ENCODE data around the gene RASGRP4.
"Not testable (repeated sequence)": the region's sequence is repeated elsewhere in the genome, so short reads cannot be mapped to it uniquely, and the experiment has no call there.

RASGRP4 gene, protein sequence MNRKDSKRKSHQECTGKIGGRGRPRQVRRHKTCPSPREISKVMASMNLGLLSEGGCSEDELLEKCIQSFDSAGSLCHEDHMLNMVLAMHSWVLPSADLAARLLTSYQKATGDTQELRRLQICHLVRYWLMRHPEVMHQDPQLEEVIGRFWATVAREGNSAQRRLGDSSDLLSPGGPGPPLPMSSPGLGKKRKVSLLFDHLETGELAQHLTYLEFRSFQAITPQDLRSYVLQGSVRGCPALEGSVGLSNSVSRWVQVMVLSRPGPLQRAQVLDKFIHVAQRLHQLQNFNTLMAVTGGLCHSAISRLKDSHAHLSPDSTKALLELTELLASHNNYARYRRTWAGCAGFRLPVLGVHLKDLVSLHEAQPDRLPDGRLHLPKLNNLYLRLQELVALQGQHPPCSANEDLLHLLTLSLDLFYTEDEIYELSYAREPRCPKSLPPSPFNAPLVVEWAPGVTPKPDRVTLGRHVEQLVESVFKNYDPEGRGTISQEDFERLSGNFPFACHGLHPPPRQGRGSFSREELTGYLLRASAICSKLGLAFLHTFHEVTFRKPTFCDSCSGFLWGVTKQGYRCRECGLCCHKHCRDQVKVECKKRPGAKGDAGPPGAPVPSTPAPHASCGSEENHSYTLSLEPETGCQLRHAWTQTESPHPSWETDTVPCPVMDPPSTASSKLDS

DNA sequence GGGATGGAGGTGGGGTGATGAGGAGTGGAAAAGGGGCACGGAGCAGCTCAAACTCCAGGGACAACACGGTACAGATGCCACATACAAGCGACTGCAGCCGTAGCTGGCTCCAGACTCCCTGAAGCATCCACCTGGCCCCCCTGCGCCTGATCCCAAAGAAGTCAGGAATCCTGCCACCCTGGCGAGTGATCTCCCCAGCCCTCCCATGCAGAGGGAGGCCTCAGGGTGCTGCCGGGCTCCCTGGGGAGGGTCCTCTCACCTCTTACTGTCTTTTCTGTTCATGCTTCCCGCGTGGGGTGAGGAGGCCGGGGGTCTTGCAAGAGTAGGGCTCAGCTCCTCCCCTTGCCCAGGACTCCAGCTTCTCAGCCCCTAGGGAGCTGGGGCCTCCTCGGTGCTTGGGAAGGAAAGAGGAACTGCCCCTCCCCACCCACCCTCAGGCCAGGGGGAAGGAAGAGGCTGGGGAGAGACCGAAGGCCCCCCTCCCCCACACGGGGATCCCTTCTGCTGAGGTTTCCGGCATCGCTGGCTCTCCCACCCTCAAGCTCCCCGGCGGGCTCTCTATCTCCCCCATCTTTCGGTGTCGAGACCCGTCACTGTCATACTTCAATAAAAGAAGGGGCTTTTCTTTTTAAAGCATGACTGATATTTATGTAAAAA, at the start of gene RASGRP4:
Gene RASGRP4 (minus strand): TSS at position 410 of the 657 bp plus-strand sequence. CDS start 128 bp downstream, at position 282.
- peak; percentile 32 for DNase-seq (ENCODE audit: low spot score)

DNA sequence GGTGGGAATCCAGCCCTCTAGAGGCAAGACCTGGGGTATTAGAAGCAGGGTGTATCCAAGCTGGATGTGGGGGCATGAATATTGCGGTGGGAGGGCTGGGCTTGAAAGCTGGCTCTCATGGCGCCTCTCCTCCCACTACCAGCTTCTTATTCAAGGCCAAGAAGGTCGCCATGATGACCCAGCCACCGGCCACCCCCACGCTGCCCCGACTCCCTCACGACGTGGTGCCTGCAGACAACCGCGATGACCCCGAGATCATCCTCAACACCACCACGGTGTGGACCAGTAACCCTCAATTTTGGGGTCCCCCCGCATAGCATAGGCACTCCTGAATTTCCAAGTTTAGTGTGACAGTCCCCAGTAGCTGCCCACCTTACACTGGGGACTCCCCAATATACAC, 49.2 kb upstream of the RASGRP4 start:
- DNase-seq (ENCODE audit: low spot score) = no peak

DNA sequence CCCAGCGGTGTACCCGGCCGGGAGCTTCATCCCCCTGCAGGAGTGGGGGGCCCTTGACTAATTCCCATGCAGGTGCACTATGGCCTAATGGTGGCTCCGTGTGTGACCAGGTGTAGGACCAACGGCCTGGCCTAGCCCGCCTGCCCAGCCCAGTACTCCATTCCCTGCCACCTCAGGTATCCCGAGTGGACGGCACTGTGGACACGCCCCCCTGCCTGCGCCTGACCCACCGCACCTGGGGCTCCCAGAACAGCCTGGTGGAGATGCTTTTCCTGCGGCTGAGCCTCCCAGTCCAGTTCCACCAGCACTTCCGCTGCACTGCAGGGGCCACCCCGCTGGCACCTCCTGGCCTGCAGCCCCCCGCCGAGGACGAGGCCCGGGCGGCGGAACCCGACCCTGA, 47.2 kb upstream of the RASGRP4 start:
- no peak for DNase-seq (ENCODE audit: low spot score)

DNA sequence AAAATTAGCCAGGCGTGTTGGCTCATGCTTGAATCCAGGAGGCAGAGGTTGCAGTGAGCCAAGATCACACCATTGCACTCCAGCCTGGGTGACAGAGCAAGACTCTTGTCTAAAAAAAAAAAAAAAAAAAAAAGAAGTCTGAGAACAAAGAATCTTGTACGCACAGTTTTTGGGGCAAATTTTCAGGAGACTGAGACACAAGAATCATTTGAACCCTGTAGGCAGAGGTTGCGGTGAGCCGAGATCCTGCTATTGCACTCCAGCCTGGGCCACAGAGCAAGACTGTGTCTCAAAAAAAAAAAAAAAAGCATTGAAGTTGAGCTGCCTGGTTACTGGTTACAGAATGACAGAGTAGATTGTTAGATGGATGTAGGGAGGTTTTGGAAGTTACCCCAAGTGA, 46.7 kb upstream of the RASGRP4 start:
- not testable (repeated sequence) for DNase-seq (ENCODE audit: low spot score)

DNA sequence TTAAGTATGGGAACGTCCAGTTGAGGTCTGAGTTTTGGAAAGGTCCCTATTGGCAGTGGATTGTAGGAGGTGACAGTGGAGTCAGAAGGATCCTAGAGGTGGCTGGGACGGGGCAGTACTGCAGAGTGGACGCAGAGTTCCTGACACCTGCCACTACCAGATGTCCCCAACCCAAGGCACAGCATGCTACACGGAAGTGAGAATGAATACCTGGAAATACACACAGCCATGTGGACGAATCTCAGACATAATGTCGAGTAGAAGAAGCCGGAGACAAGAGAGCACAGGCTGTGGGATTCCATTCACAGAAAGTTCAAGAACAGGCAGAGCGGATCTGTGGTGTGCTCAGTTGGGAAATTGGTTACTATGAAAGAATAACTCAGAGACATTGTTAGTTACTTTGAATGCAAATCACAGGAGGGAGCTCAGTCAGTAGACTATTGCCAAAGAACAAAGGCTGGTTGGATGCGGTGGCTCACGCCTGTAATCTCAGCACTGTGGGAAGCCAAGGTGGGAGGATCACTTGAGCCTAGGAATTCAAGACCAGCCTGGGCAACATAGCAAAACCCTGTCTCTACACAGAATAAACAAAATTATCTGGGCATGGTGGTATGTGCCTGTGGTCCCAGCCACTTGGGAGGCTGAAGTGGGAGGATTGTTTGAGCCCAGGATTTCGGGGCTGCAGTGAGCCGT, 44.9 kb upstream of the RASGRP4 start:
- no peak for DNase-seq (ENCODE audit: low spot score)

DNA sequence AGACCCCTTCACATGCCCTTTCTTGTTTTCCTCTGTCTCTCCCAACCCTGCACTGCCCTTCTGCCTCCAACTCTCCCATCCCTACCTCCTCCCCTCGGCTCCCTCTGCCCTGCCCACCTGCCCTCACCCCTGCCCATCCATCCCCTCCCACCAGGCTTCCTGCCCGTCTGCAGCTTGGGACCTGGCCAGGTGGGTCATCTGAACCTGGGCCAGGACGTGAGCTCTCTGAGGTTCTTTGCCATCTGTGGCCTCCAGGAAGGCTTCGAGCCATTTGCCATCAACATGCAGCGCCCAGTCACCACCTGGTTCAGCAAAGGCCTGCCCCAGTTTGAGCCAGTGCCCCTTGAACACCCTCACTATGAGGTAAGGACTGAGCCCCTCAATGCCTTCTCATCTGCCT, 43.1 kb upstream of the RASGRP4 start:
- DNase-seq (ENCODE audit: low spot score) = no peak

DNA sequence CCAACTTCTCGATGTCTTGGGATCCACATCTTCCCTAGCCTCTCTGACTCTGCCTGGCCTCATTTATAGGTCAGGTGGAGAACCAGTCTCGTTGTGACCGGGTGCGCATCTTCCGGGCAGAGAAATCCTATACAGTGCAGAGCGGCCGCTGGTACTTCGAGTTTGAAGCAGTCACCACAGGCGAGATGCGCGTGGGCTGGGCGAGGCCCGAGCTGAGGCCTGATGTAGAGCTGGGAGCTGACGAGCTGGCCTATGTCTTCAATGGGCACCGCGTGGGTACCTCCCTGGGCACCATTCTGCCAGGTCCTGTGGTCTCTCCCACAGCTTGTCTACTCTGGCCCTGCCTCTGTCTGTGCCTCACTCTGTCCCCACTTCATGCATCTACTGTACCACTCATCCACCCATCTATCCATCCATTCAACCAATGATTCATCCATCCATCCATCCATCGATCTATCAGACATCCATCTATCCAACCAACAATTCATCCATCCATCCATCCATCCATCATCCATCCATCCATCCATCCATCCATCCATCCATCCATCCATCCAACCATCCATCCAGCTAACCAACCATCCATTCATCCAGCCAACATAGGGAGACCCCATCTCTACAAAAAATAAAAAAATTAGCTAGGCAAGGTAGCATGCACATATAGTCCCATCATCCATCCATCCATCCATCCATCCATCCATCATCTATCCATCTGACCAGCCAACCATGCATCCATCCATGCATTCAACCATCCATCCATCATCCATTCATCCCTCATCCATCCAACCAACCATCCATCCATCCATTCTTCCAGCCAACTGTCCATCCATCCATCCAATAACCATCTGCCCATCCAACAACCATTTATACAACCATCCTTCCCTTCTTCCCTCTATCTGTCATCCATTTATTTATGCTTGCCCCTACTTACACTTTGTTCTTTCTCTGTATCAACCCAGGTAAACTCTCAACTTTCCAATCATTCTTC, 41.8 kb upstream of the RASGRP4 start:
- no peak for DNase-seq (ENCODE audit: low spot score)

DNA sequence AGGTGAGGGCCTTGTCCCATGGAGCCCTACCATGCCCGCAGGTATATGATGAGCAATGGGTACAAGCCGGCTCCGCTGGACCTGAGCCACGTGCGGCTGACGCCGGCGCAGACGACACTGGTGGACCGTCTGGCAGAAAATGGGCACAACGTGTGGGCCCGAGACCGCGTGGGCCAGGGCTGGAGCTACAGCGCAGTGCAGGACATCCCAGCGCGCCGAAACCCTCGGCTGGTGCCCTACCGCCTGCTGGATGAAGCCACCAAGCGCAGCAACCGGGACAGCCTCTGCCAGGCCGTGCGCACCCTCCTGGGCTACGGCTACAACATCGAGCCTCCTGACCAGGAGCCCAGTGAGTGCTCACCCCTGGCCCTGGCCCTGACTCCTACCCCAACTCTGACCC, 40.0 kb upstream of the RASGRP4 start:
- DNase-seq (ENCODE audit: low spot score) = no peak

DNA sequence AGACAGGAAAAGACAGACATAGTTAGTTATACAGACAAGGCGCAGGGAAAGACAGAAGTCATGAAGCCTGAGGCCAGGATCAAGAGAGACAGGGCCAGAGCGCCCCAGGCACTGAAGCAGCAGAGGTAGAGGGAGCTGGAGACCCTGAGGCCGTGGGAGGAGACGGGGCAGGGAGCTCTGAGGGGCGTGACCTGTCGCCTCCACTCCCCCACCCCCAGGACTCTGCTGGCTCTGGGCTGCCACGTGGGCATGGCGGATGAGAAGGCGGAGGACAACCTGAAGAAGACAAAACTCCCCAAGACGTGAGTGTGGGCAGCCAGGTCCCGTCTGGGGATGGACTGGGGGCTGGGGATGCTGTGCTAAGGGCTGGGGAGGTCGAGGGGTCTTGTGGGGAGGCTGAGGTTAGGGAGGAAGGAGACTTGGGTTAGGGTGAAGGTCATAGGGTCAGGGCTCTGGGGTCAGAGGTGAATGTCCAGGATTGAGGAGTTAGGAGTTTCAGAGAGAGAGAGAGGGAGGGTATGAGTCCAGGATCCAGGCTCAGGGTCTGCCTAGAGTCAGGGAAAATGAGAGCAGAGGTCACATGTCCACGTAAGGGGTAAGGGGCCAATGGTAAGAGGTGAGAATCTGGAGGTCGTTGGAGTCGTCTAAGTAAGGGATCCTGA, 38.5 kb upstream of the RASGRP4 start:
- no peak for DNase-seq (ENCODE audit: low spot score)

DNA sequence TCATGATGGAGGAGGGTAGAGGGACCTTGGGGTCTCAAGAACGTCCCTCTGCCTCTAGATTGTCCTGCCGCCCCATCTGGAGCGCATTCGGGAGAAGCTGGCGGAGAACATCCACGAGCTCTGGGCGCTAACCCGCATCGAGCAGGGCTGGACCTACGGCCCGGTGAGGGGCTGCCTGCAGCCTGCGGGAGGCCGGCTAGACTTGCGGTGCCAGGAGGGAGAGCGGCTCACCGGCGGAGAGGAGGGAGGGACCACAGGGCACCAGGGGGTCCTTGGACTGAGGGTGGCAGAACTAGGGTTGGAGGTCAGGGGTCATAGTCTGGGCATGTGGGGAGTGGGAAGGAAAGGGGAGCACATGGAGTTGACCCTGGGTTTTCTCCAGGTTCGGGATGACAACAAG, 37.3 kb upstream of the RASGRP4 start:
- DNase-seq (ENCODE audit: low spot score) = no peak

DNA sequence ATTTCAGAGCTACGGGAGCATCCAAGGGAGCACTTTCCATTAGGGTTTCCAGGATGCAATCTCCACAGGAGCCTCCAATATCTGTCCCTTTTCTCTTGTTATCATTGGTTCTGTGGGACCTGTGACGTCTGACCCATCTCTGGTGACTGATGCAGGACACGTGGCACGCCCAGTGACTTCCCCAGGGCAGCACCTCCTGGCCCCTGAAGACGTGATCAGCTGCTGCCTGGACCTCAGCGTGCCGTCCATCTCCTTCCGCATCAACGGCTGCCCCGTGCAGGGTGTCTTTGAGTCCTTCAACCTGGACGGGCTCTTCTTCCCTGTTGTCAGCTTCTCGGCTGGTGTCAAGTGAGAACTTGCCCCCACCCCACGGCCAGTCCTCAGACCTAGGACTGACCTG, 33.0 kb upstream of the RASGRP4 start:
- DNase-seq (ENCODE audit: low spot score) = no peak

DNA sequence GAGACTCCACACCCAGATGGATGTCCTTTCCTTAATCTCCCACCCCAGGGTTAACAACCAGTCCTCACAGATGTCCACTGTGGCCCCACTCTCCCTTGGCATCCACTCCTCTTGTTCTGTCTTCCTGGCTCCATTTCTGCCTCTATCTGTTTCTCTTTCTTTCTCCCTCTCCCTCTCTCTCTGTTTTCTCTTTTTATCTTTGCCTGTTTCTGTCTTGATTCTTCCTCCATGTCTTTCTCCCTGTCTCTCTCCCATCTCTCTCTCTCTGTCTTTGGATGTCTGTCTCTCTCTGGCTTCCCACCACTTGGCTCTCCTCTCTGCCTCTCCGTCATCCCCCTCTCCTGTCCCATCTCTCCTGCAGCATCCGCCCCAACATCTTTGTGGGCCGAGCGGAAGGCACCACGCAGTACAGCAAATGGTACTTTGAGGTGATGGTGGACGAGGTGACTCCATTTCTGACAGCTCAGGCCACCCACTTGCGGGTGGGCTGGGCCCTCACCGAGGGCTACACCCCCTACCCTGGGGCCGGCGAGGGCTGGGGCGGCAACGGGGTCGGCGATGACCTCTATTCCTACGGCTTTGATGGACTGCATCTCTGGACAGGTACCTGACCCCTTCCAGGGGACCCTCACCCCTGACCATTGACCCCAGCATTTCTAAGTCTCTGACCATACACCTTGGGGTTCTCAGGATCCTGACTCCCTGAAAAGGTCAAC, 31.8 kb upstream of the RASGRP4 start:
- DNase-seq (ENCODE audit: low spot score) = no peak

DNA sequence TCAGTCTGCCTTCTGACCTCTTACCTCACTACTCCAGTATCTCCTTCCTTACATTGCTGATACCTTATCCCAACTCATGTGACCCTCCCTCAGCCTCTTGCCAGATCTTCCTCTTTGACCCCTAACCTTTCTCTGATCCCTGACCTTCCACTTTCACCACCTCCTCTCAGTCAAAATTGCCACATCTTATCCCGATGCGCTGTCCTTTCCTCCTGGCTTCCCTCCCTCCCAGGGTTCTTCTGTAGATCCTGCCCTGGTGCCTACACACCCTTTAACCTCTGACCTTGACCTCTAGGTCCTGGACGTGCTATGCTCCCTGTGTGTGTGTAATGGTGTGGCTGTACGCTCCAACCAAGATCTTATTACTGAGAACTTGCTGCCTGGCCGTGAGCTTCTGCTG, 31.2 kb upstream of the RASGRP4 start:
- DNase-seq (ENCODE audit: low spot score) = no peak

DNA sequence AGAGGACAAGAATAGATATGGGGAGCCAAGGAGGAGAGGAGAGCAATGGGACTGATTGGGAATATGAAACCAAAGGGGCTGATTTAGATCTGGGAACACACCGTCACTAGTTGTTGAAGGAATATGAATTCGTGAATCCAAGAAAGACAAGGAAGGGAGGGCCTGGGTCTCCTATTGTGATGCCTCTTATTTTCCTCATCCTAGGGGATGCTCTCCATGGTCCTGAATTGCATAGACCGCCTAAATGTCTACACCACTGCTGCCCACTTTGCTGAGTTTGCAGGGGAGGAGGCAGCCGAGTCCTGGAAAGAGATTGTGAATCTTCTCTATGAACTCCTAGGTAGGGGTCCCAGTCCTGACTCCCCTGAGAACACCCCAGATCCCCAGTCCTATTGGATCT, 29.0 kb upstream of the RASGRP4 start:
- no peak for DNase-seq (ENCODE audit: low spot score)

DNA sequence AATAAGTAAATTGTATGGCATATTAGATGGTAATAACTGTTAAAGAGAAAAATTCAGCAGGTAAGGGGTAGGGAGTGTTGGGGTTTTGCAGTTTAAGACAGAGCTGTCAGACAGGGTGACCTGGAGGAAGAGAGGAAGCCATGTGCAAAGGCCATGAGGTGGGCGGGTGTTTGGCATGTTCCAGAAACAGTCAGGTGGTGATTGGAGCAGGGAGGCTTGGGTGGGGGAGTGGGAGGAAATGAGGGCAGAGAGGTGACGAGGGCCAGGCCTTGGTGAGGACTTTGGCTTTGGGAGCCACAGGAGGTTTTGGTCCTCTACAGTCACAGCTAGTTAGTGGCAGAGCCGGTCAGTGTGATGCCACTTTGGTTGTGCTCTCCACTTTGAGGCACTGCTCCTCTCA, 27.6 kb upstream of the RASGRP4 start:
- DNase-seq (ENCODE audit: low spot score) = no peak

DNA sequence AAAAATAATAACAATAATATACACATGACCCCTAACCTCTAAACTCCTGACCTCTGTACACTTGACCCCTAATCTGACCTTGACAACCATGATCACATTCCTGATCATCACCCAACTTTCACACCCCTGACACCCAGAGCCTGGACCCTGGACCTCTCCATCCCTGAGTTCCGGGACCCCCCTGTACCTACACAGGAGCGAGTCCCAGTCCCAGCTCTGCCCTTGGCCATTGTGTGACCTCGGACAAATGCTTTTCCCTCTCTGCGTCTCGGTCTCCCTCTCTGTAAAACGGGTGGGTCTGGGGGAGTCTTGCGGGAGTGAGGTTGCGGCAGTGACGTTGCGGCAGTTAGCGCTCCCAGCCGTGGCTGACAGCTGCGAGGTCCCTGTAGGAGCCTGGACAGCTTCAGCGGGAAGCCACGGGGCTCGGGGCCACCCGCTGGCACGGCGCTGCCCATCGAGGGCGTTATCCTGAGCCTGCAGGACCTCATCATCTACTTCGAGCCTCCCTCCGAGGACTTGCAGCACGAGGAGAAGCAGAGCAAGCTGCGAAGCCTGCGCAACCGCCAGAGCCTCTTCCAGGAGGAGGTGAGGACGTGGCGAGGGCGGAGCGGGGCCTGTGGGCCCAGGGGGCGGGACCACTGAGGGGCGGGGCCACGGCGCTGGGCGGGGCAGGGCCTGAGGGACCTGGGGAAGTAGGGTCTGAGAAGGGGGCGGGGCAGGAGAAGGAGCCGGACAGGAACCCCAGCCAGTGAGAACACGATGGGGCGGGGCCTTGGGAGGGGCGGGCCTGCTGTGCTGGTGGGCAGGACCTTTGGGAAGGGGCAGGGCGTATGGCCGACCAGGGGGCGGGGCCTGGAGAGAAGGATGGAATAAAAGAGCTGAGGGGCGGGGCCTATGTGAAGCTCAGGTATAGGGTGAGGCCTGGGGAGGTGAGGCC, 26.7 kb upstream of the RASGRP4 start:
- DNase-seq (ENCODE audit: low spot score) = peak; percentile 47

DNA sequence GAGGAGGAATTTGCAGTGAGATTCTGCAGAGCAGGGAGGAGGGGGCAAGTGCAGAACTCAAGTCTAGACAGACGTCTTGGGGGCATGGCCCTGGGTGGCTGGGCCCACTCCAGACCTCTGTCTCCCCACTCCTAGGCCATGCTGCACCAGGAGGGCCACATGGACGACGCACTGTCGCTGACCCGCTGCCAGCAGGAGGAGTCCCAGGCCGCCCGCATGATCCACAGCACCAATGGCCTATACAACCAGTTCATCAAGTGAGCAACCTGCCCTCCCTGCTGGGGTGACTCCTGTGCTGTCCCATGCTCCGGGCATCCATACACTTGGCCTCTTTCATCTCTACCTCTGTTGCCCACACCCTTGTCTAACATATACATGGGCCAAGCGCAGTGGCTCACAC, 25.6 kb upstream of the RASGRP4 start:
- DNase-seq (ENCODE audit: low spot score) = no peak

DNA sequence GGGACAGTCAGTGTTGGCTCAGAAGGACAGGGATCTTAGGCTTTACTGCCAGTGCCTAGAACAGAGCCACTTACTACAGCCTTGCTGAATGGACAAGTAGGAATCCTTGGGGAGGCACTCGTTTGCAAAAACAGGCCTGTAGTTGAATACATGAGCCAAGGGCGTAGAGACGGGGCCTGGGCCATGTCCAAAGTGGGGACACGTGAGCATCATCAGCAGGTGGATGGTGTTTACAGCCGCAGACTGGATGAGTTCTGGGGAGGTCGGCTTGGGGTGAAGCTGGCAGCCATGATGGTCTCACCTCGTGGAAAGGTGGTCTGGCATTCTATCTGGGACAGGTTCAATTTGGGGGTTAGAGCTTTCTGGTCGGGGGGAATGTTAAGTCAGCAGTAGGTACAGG, 25.0 kb upstream of the RASGRP4 start:
- DNase-seq (ENCODE audit: low spot score) = no peak

DNA sequence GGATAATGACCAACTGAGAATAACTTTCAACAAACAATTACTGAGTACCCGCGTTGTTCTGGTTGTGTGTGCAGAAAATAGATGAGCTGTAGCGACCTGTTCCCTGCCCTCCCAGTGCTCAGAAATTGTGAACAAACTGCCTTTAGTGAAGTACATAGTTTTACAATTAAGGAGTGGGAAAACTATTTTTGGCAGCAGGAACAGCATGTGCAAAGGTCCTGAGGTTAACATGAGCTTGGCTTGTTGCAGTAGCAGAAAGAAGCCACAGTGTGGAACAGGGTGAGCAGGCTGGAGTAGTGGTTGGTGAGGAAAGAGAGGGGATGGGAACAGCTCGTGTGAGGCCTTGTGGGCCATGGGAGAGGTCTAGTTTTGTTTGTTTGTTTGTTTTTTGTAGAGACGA, 23.5 kb upstream of the RASGRP4 start:
- no peak for DNase-seq (ENCODE audit: low spot score)

Measured in germinal center (tissue), 1 donor.